Kidney (tissue), 14 donors: ENCODE results near the gene RIGI. TPM values are rescaled to one million over a fixed set of nuclear protein-coding genes. Genes with fewer than 3 reads are reported as not detected.
"Not testable (repeated sequence)": the region's sequence is repeated elsewhere in the genome, so short reads cannot be mapped to it uniquely, and the experiment has no call there.

Experiments used
- DNase-seq, 5 donors: peaks; one replicate each; pipeline ENCODE4 v3.0.0-alpha.2; 2013 to 2020
- FAIRE-seq: peaks from 2 replicates; lab custom pipeline; 2012; peaks lifted over from hg19 to GRCh38; lab: Jason Lieb, UNC
- H3K27ac ChIP-seq, 2 donors: one replicate each; pipeline ENCODE4 v1.7.0; 2013; ENCODE audit warnings: low read depth in 2 of 2, low read length in 2 of 2, inconsistent platforms in 1 of 2
- H3K27me3 ChIP-seq: one replicate; pipeline ENCODE4 v1.7.1; 2013; ENCODE audit warnings: low read length, inconsistent platforms; ENCODE audit not compliant: control insufficient read depth, insufficient read depth
- H3K36me3 ChIP-seq, 3 donors: one replicate each; pipeline versions ENCODE4 v1.7.0 to v1.7.1; 2013; ENCODE audit warnings: low read length in 3 of 3, control low read depth in 1 of 3, inconsistent platforms in 1 of 3; ENCODE audit not compliant: insufficient read depth in 3 of 3, control insufficient read depth in 2 of 3
- H3K4me1 ChIP-seq, 3 donors: one replicate each; pipeline versions ENCODE4 v1.7.0 to v1.7.1; 2013; ENCODE audit warnings: low read length in 3 of 3, inconsistent platforms in 1 of 3, low read depth in 1 of 3; ENCODE audit not compliant: control insufficient read depth in 2 of 3, insufficient read depth in 2 of 3
- H3K4me3 ChIP-seq, 3 donors: one replicate each; pipeline versions ENCODE4 v1.7.0 to v1.8.1; 2013; ENCODE audit warnings: low read length in 3 of 3, control low read depth in 1 of 3, inconsistent platforms in 1 of 3
- H3K9ac ChIP-seq, 3 donors: one replicate each; pipeline versions ENCODE4 v1.7.0 to v1.7.1; 2013; ENCODE audit warnings: low read length in 3 of 3, control low read depth in 1 of 3, inconsistent platforms in 1 of 3
- H3K9me3 ChIP-seq, 3 donors: one replicate each; pipeline versions ENCODE4 v1.7.0 to v1.7.1; 2013; ENCODE audit warnings: low read length in 3 of 3, control low read depth in 1 of 3, inconsistent platforms in 1 of 3; ENCODE audit not compliant: control insufficient read depth in 2 of 3, insufficient read depth in 1 of 3
- intact Hi-C: fragments of 100-400 bp; cut with DNase I; formaldehyde crosslinking; loops from one replicate; pipeline ENCODE4 v1.11.1; 2022
- polyA plus RNA-seq: library from polyadenylated mRNA; stranded (reverse); fragments of 350-450 nt; fragmentation: Illumina TruSeq; extraction: RNeasy Lipid Tissue Mini Kit (QIAGEN cat#74804); gene quantifications from one replicate; pipeline ENCODE4 v1.2.3, GENCODE V29; 2014; ENCODE audit warnings: low read depth, low replicate concordance; ENCODE audit not compliant: insufficient read depth
- total RNA-seq: library from RNA; stranded (reverse); fragmentation: NEBNext Ultra II Directional; extraction: Animal tissue kit (Norgen Biotek cat#: 25700); gene quantifications from one replicate; pipeline ENCODE4 v1.2.1, GENCODE V29; 2021
- TF ChIP-seq, protein P1 (sequence below): IDR thresholded peaks from 3 replicates; pipeline ENCODE4 v1.5.1; 2012; ENCODE audit warnings: mild to moderate bottlenecking, moderate library complexity, borderline replicate concordance; ENCODE audit not compliant: insufficient read depth; ENCODE audit errors: extremely low read depth
- donor health status: control.
- donor health status: control.
- donor health status: control.
- donor health status: control.
- donor health status: control.
- donor health status: DM: yes; HTN: yes; CAD: no.
- donor health status: Normal renal cell carcinoma (clear cell type).

RIGI gene
- total and polyA plus RNA-seq, 2 donors from 2014 or later, result 5.0 to 13.1 TPM

- intact Hi-C loops, result no loop called here
- Histone ChIP-seq H3K27me3 (no peaks in the 10 kb centered on the region), H3K4me3 (peak overlapping the region; percentile 88 to 99 (median 96)), H3K9me3 (no peaks in the 10 kb centered on the region), H3K9ac (peak overlapping the region; percentile 14 to 98 (median 83)), H3K27ac (peak overlapping the region; percentile 73 to 77), H3K36me3 (no peaks in the 10 kb centered on the region), H3K4me1 (peaks cover 0 to 7% (median 3%) of the 10 kb centered on the region in 3 donors)
- DNase-seq (peak in 1 of 5 donors; percentile 56), FAIRE-seq (no peak)
- TF ChIP-seq, protein P1, sequence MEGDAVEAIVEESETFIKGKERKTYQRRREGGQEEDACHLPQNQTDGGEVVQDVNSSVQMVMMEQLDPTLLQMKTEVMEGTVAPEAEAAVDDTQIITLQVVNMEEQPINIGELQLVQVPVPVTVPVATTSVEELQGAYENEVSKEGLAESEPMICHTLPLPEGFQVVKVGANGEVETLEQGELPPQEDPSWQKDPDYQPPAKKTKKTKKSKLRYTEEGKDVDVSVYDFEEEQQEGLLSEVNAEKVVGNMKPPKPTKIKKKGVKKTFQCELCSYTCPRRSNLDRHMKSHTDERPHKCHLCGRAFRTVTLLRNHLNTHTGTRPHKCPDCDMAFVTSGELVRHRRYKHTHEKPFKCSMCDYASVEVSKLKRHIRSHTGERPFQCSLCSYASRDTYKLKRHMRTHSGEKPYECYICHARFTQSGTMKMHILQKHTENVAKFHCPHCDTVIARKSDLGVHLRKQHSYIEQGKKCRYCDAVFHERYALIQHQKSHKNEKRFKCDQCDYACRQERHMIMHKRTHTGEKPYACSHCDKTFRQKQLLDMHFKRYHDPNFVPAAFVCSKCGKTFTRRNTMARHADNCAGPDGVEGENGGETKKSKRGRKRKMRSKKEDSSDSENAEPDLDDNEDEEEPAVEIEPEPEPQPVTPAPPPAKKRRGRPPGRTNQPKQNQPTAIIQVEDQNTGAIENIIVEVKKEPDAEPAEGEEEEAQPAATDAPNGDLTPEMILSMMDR, result no peak
Observed at GRCh38 chr9:32525709-32526030, 326 bp downstream of the RIGI start.

DNA sequence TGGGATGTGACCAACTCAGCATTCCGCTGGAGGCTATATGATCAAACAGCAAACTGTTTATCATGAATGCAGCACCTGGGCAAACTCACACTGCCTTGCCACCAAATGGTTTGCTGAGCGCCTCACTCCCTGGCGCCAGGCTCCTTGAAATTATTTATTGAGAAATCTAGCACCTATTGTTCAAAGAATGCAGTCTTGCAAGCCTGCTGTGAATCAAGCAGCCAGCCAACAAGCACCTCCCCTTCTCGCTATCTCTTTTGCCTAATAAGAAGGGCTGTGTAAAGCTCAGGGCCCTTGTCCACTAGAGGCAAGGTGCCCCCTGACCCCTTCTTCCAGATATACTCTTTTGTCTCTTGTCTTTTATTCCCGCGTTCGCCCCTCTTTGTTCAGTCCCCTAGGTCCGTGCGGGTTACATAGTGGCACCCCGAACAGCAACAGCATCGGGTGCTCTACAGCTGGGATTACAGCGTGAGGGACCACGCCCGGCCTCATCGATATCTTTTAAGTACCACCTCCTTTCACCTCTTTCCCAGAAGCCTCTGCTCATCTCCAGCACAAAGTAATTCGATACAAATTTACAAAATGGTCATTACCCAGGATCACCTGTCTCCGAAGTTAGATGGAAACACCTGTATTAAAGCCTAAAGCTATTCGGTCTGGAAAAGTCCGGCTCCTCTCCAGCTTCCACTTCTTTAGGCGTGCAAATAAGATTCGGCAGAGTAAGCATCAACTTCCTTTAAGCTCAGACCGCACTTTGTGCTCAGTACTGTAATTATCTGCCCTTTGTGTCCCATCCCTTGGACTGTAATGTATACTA lies 896 bp downstream of the RIGI start:
- H3K9ac ChIP-seq, result peak overlapping the region; percentile 6 to 98 (median 83)
- H3K4me3 ChIP-seq, result peak overlapping the region; percentile 88 to 99 (median 96)
- peak overlapping the region in 1 of 2 donors; percentile 73 for H3K27ac ChIP-seq
- peak in 4 of 5 donors; percentile 9 to 52 (median 46) for DNase-seq
- no peaks in the 10 kb centered on the region for H3K9me3 ChIP-seq
- H3K4me1 ChIP-seq, result peaks cover 0 to 7% (median 3%) of the 10 kb centered on the region in 3 donors
- H3K36me3 ChIP-seq, result no peaks in the 10 kb centered on the region
- FAIRE-seq, result no peak
- H3K27me3 ChIP-seq, result no peaks in the 10 kb centered on the region
- TF ChIP-seq, protein P1, result no peak
- intact Hi-C loops, result no loop called here

- H3K27me3 ChIP-seq, H3K36me3 ChIP-seq, DNase-seq, H3K27ac ChIP-seq, H3K9me3 ChIP-seq, intact Hi-C loops, H3K4me1 ChIP-seq, H3K9ac ChIP-seq, FAIRE-seq: not testable (repeated sequence)
- peak overlapping the region in 2 of 3 donors; percentile 88 to 96 for H3K4me3 ChIP-seq
Observed at GRCh38 chr9:32524558-32524891, 1.5 kb downstream of the RIGI start.

GRCh38 chr9:32523910-32524309 lies 2.1 kb downstream of the RIGI start:
- FAIRE-seq, result no peak
- Histone ChIP-seq H3K4me1 (peaks cover 0 to 7% (median 3%) of the 10 kb centered on the region in 3 donors), H3K4me3 (peak overlapping the region in 1 of 3 donors; percentile 17), H3K27ac (no peak overlapping the region), H3K27me3 (no peaks in the 10 kb centered on the region), H3K9me3 (no peaks in the 10 kb centered on the region), H3K36me3 (no peaks in the 10 kb centered on the region), H3K9ac (no peak overlapping the region)
- TF ChIP-seq, protein P1, result no peak
- intact Hi-C loops, result no loop called here
- no peak for DNase-seq
